HG03280 (cell line): Measurements from ENCODE around the gene DDX1.

Experiments used
- ATAC-seq: cut with Tn5 transposase; IDR thresholded peaks from one replicate; pipeline ENCODE4 v1.9.1; 2021; ENCODE audit warnings: mild to moderate bottlenecking, moderate library complexity; ENCODE audit not compliant: unreplicated experiment

The DDX1 gene

GRCh38 chr2:15642815-15643500, 51.3 kb downstream of the DDX1 start:
- ATAC-seq = no peak

- ATAC-seq = no peak
These were observed 52.3 kb downstream of the DDX1 start for GRCh38 chr2:15643791-15644585.

GRCh38 chr2:15645300-15645699, 53.6 kb downstream of the DDX1 start:
- no peak for ATAC-seq

GRCh38 chr2:15645720-15646385, 54.2 kb downstream of the DDX1 start:
- ATAC-seq = no peak

- ATAC-seq = no peak
These were observed 55.0 kb downstream of the DDX1 start for GRCh38 chr2:15646661-15647060.

GRCh38 chr2:15647622-15648590, 56.2 kb downstream of the DDX1 start:
- ATAC-seq = no peak

- no peak for ATAC-seq
These were observed 57.2 kb downstream of the DDX1 start for GRCh38 chr2:15648593-15649525.

- no peak for ATAC-seq
These were observed 58.0 kb downstream of the DDX1 start for GRCh38 chr2:15649561-15650255.

GRCh38 chr2:15650616-15651366, 59.1 kb downstream of the DDX1 start:
- ATAC-seq = no peak

GRCh38 chr2:15651367-15651727, 59.7 kb downstream of the DDX1 start:
- ATAC-seq = no peak

- no peak for ATAC-seq
These were observed 60.6 kb downstream of the DDX1 start for GRCh38 chr2:15652252-15652651.

- no peak for ATAC-seq
These were observed 61.1 kb downstream of the DDX1 start for GRCh38 chr2:15652801-15653200.

GRCh38 chr2:15653806-15654726, 62.4 kb downstream of the DDX1 start:
- ATAC-seq = no peak

GRCh38 chr2:15654727-15655073, 63.0 kb downstream of the DDX1 start:
- no peak for ATAC-seq

GRCh38 chr2:15655123-15655887, 63.6 kb downstream of the DDX1 start:
- ATAC-seq = no peak

GRCh38 chr2:15656090-15656489, 64.4 kb downstream of the DDX1 start:
- ATAC-seq = no peak

- no peak for ATAC-seq
These were observed 66.1 kb downstream of the DDX1 start for GRCh38 chr2:15657759-15658158.
